ENCODE measurements around the gene TMC1.
A peak's percentile ranks its signal among the peaks of the same experiment; 100 is the strongest.

The TMC1 gene

GRCh38 chr9:72592502-72593403, 71.3 kb downstream of the TMC1 start:
- peak; percentile 86 for ATAC-seq
- TF ChIP-seq POU6F1 (CRISPR knock-in tag; IDR thresholded peaks at IDR 0.05; ENCODE audit: borderline replicate concordance, low read depth) (no peak), ZNF70 (CRISPR knock-in tag; IDR thresholded peaks at IDR 0.05) (no peak), ESRRG (CRISPR knock-in tag; IDR thresholded peaks at IDR 0.05) (no peak), SNAI2 (CRISPR knock-in tag; IDR thresholded peaks at IDR 0.05) (no peak), GLIS3 (CRISPR knock-in tag; IDR thresholded peaks at IDR 0.05) (no peak), CSRNP3 (CRISPR knock-in tag; IDR thresholded peaks at IDR 0.05) (no peak), ZC3H10 (CRISPR knock-in tag; IDR thresholded peaks at IDR 0.05) (no peak), CREB5 (CRISPR knock-in tag; IDR thresholded peaks at IDR 0.05; ENCODE audit: low read depth) (no peak), BACH2 (CRISPR knock-in tag; IDR thresholded peaks at IDR 0.05; ENCODE audit: borderline replicate concordance) (no peak), ARNTL (CRISPR knock-in tag; IDR thresholded peaks at IDR 0.05; ENCODE audit: borderline replicate concordance, low read depth) (no peak), TSHZ2 (CRISPR knock-in tag; IDR thresholded peaks at IDR 0.05) (no peak), TOX (CRISPR knock-in tag; IDR thresholded peaks at IDR 0.05; ENCODE audit: borderline replicate concordance) (no peak), TCF4 (CRISPR knock-in tag; IDR thresholded peaks at IDR 0.05; ENCODE audit: borderline replicate concordance) (no peak), CSDC2 (CRISPR knock-in tag; IDR thresholded peaks at IDR 0.05) (no peak)

- no peak for TF ChIP-seq TCF4 (CRISPR knock-in tag; IDR thresholded peaks at IDR 0.05; ENCODE audit: borderline replicate concordance)
- no peak for TF ChIP-seq SNAI2 (CRISPR knock-in tag; IDR thresholded peaks at IDR 0.05)
- no peak for TF ChIP-seq BACH2 (CRISPR knock-in tag; IDR thresholded peaks at IDR 0.05; ENCODE audit: borderline replicate concordance)
- no peak for TF ChIP-seq PPARA (CRISPR knock-in tag; IDR thresholded peaks at IDR 0.05; ENCODE audit: borderline replicate concordance)
- no peak for TF ChIP-seq ESRRG (CRISPR knock-in tag; IDR thresholded peaks at IDR 0.05)
- no peak for TF ChIP-seq RARB (CRISPR knock-in tag; IDR thresholded peaks at IDR 0.05)
- TF ChIP-seq OSR1 (CRISPR knock-in tag; IDR thresholded peaks at IDR 0.05): no peak
- TF ChIP-seq ZNF565 (CRISPR knock-in tag; conservative IDR thresholded peaks at IDR 0.05; ENCODE audit: low read depth): no peak
- TF ChIP-seq CSDC2 (CRISPR knock-in tag; IDR thresholded peaks at IDR 0.05): no peak
- TF ChIP-seq ZFP30 (CRISPR knock-in tag; IDR thresholded peaks at IDR 0.05): no peak
- no peak for TF ChIP-seq ISL1 (CRISPR knock-in tag; IDR thresholded peaks at IDR 0.05)
- TF ChIP-seq CSRNP3 (CRISPR knock-in tag; IDR thresholded peaks at IDR 0.05): no peak
- no peak for TF ChIP-seq ZFP3 (CRISPR knock-in tag; IDR thresholded peaks at IDR 0.05)
- TF ChIP-seq ZC3H10 (CRISPR knock-in tag; IDR thresholded peaks at IDR 0.05): no peak
- no peak for TF ChIP-seq GLIS3 (CRISPR knock-in tag; IDR thresholded peaks at IDR 0.05)
- no peak for TF ChIP-seq CREB5 (CRISPR knock-in tag; IDR thresholded peaks at IDR 0.05; ENCODE audit: low read depth)
- TF ChIP-seq POU6F1 (CRISPR knock-in tag; IDR thresholded peaks at IDR 0.05; ENCODE audit: borderline replicate concordance, low read depth): no peak
- TF ChIP-seq TOX (CRISPR knock-in tag; IDR thresholded peaks at IDR 0.05; ENCODE audit: borderline replicate concordance): no peak
- ATAC-seq: no peak
Measured at GRCh38 chr9:72596451-72597180, 75.2 kb downstream of the TMC1 start.

Data from SK-N-SH treated with all-trans-retinoic acid at 6 μM for 48 hours (cell line).